Kidney epithelial cell (primary cell): ENCODE data around the gene TNK2. TPM values are rescaled to one million over a fixed set of nuclear protein-coding genes. Genes with fewer than 3 reads are reported as not detected.

Experiments used
- DNase-seq: peaks from one replicate; pipeline ENCODE4 v3.0.0-alpha.2; 2010; ENCODE audit warnings: low read depth
- H3K27me3 ChIP-seq: 2 replicates; pipeline ENCODE4 v1.6.0; 2011; ENCODE audit warnings: low read length; ENCODE audit not compliant: control insufficient read depth, insufficient read depth
- H3K36me3 ChIP-seq: 2 replicates; pipeline ENCODE4 v1.5.1; 2011; ENCODE audit warnings: low read length; ENCODE audit not compliant: control insufficient read depth, insufficient read depth
- H3K4me3 ChIP-seq: 2 replicates; pipeline ENCODE4 v1.5.1; 2011; ENCODE audit warnings: low read depth, mild to moderate bottlenecking, control low read depth, low read length
- total RNA-seq: library from RNA; depleted of rRNA; stranded (reverse); fragments of >200 nt; gene quantifications from 2 replicates; pipeline ENCODE4 v1.2.3, GENCODE V29; 2015
- TF ChIP-seq, protein P1 (sequence below): IDR thresholded peaks from 2 replicates; pipeline ENCODE4 v1.5.1; 2011; ENCODE audit warnings: mild to moderate bottlenecking, moderate library complexity, low read length, control low read depth, inconsistent platforms; ENCODE audit not compliant: insufficient read depth, poor library complexity, severe bottlenecking

Gene TNK2
- total RNA-seq, 1 donor from 2014 or later = 16.0 TPM

DNA sequence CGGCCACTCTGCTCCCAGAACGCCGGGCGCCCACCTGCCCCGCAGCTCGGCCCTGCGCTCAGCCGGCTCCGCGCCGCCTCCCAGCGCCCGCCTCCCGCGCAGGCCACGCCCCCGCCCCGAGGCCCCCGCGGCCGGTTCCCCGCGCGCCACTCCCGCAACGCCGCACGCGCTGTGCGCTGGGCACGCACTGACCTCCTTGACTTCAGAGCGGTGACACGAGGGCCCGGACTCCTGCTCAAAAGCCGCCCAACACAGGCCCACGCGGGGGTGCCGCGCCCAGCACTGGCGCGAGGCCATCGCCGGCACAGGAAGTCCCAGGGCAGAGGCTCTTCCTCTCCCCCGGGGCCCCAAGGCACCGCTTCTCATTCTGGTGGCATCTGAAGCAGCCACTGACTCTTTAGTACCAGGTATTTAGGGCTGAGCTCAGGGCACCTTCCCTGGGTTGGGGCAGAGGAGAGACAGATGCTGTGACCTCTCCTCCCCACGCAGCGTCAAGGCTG, 12.4 kb downstream of the TNK2 start:
- TF ChIP-seq, protein P1, sequence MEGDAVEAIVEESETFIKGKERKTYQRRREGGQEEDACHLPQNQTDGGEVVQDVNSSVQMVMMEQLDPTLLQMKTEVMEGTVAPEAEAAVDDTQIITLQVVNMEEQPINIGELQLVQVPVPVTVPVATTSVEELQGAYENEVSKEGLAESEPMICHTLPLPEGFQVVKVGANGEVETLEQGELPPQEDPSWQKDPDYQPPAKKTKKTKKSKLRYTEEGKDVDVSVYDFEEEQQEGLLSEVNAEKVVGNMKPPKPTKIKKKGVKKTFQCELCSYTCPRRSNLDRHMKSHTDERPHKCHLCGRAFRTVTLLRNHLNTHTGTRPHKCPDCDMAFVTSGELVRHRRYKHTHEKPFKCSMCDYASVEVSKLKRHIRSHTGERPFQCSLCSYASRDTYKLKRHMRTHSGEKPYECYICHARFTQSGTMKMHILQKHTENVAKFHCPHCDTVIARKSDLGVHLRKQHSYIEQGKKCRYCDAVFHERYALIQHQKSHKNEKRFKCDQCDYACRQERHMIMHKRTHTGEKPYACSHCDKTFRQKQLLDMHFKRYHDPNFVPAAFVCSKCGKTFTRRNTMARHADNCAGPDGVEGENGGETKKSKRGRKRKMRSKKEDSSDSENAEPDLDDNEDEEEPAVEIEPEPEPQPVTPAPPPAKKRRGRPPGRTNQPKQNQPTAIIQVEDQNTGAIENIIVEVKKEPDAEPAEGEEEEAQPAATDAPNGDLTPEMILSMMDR = no peak
- Histone ChIP-seq H3K27me3 (no peaks in the 10 kb centered on the region), H3K36me3 (no peaks in the 10 kb centered on the region), H3K4me3 (peak overlapping the region; percentile 67)
- DNase-seq = no peak

DNA sequence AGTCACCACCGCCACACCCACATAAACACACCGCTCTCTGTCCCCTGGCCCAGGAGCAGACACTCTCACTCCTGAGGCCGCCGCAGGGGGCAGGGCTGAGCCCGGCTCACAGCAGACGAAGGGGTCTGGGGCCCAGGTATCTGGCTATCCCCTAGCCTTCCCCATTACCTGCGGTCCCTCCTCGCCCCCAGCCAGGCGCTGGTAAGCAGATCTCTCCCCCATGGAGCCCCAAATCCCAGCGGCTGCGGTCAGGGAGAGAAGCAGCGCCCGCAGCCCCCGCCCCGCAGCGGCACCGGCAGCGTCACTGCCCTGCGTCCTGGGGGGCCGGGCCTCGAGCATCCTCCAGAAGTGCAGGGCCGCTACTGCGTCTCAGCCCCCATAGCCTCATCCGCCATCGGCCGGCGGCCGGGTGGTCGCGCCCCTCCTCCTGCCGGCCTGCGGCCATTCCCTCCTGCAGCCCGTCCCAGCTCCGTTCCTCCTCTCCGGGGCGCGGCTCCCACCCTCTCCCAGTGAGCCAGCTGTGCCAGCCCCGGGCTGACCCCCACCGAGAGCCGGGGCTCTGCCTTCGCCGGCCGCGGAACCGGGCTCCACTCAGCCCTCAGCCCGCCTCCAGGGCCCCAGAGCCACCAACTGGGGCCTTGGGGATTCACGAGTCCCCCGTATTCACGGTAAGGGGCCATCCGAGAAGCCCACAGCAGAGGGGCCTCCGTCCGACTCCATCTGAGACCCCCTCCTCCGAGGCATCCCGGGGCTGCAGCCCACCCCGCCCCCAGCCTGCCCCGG, 13.1 kb downstream of the TNK2 start:
- peak overlapping the region; percentile 67 for H3K4me3 ChIP-seq
- no peak for DNase-seq
- H3K27me3 ChIP-seq = no peaks in the 10 kb centered on the region
- TF ChIP-seq, protein P1 = peak; percentile 40
- no peaks in the 10 kb centered on the region for H3K36me3 ChIP-seq

DNA sequence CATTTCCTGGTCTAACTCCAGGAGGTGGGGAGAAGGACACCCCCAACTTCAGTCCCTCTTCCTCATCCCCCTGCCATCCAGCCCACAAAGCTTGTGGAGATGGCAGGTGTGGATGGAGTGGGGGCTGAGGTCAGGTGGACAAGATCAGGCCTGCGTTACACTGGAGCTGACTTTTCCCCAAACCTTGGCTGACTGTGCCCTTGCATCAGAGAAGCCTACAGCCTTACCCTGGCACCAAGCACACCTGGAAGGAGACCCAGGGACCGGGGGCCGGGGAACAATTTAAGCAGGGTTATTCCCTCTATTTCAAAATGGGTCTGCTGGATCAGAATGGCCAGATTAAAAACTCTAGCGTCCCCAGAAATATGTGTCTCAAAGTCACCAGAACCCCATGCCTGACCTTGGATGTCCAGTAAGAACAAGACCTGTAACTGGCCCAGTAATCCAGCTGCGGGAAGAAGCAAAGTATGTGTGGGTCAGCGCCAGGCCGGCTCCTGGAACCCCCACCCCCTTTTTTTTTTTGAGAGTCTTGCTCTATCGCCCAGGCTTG, 14.4 kb downstream of the TNK2 start:
- Histone ChIP-seq H3K36me3 (no peaks in the 10 kb centered on the region), H3K27me3 (no peaks in the 10 kb centered on the region), H3K4me3 (no peak overlapping the region)
- DNase-seq = no peak
- TF ChIP-seq, protein P1 = no peak

DNA sequence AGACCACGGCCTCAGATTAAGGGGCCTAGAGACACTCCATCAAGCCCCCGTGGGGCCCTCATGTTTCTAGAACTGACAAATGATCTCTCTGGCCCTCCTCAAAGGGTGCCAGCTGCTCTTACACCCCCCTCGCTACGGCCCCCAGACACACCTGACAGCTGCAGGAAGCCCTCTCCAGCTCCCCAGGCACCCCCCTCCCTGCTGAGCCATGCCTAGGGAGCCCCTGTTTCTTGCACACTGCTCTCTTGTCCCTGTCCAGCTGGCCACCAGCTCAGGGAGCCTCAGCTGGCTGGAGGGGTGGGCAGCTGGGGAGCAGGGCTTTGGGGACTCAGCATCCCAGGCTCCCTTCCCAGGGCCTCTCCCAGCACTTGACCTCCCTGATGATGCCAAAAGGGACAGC, 14.8 kb downstream of the TNK2 start:
- TF ChIP-seq, protein P1 = no peak
- H3K36me3 ChIP-seq = no peaks in the 10 kb centered on the region
- H3K27me3 ChIP-seq = no peaks in the 10 kb centered on the region
- no peak overlapping the region for H3K4me3 ChIP-seq
- no peak for DNase-seq

DNA sequence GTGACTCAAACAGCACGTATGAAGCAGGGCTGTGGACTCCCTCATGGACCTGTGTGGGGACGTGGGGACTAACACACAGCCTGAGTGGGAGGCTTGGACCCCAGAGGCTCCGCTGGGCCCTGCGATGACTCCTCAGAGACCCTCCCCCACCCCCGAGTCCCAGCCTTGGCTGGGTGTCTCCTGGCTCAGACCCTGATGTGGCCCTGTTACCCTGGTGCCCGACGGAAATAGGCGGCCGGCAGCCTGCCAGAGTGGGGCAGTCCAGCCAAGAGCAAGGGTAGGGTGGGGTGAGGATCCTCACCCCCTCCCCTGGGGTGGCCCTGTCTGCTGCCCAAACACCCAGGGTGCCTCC, 15.3 kb downstream of the TNK2 start:
- TF ChIP-seq, protein P1 = no peak
- Histone ChIP-seq H3K4me3 (no peak overlapping the region), H3K27me3 (no peaks in the 10 kb centered on the region), H3K36me3 (no peaks in the 10 kb centered on the region)
- no peak for DNase-seq
